IPS-11a (cell line): ENCODE data around the gene NDC1.

ENCODE experiments used
- H3K4me3 ChIP-seq: one replicate; pipeline ENCODE4 v1.5.1; 2013; ENCODE audit warnings: low read depth, low read length, control low read depth

Gene NDC1

GRCh38 chr1:53733447-53733931 is 104.6 kb downstream of the NDC1 start:
- no peak overlapping the region for H3K4me3 ChIP-seq

- H3K4me3 ChIP-seq = no peak overlapping the region
Measured at GRCh38 chr1:53732912-53733317, 105.2 kb downstream of the NDC1 start.

GRCh38 chr1:53732409-53732808 is 105.7 kb downstream of the NDC1 start:
- H3K4me3 ChIP-seq = no peak overlapping the region

GRCh38 chr1:53731779-53732305 is 106.3 kb downstream of the NDC1 start:
- H3K4me3 ChIP-seq = no peak overlapping the region

- no peak overlapping the region for H3K4me3 ChIP-seq
Measured at GRCh38 chr1:53731043-53731600, 107.0 kb downstream of the NDC1 start.

GRCh38 chr1:53730224-53730865 is 107.8 kb downstream of the NDC1 start:
- no peak overlapping the region for H3K4me3 ChIP-seq

GRCh38 chr1:53729456-53730223 is 108.5 kb downstream of the NDC1 start:
- no peak overlapping the region for H3K4me3 ChIP-seq

GRCh38 chr1:53728702-53729455 is 109.2 kb downstream of the NDC1 start:
- no peak overlapping the region for H3K4me3 ChIP-seq

- H3K4me3 ChIP-seq = no peak overlapping the region
Measured at GRCh38 chr1:53728196-53728595, 109.9 kb downstream of the NDC1 start.

- no peak overlapping the region for H3K4me3 ChIP-seq
Measured at GRCh38 chr1:53727461-53728092, 110.5 kb downstream of the NDC1 start.

- H3K4me3 ChIP-seq = no peak overlapping the region
Measured at GRCh38 chr1:53726009-53726600, 112.0 kb downstream of the NDC1 start.

- no peak overlapping the region for H3K4me3 ChIP-seq
Measured at GRCh38 chr1:53725238-53725689, 112.8 kb downstream of the NDC1 start.

- H3K4me3 ChIP-seq = no peak overlapping the region
Measured at GRCh38 chr1:53722025-53722424, 116.1 kb downstream of the NDC1 start.

GRCh38 chr1:53721088-53721487 is 117.0 kb downstream of the NDC1 start:
- H3K4me3 ChIP-seq = no peak overlapping the region

GRCh38 chr1:53719469-53719868 is 118.6 kb downstream of the NDC1 start:
- no peak overlapping the region for H3K4me3 ChIP-seq

GRCh38 chr1:53718443-53718842 is 119.7 kb downstream of the NDC1 start:
- no peak overlapping the region for H3K4me3 ChIP-seq

GRCh38 chr1:53717025-53717804 is 120.9 kb downstream of the NDC1 start:
- no peak overlapping the region for H3K4me3 ChIP-seq

GRCh38 chr1:53716150-53716549 is 121.9 kb downstream of the NDC1 start:
- H3K4me3 ChIP-seq = no peak overlapping the region

- no peak overlapping the region for H3K4me3 ChIP-seq
Measured at GRCh38 chr1:53715478-53715877, 122.6 kb downstream of the NDC1 start.
